IPS-18a (cell line): ENCODE measurements around the gene UTS2B.
"Not testable (repeated sequence)": the region's sequence is repeated elsewhere in the genome, so short reads cannot be mapped to it uniquely, and the experiment has no call there.

Source experiments
- H3K27ac ChIP-seq: one replicate; pipeline ENCODE4 v1.5.1; 2013; ENCODE audit warnings: low read length
- H3K27me3 ChIP-seq: one replicate; pipeline ENCODE4 v1.6.1; 2013; ENCODE audit warnings: mild to moderate bottlenecking, low read length; ENCODE audit not compliant: control insufficient read depth, insufficient read depth
- H3K36me3 ChIP-seq: one replicate; pipeline ENCODE4 v1.6.1; 2013; ENCODE audit warnings: low read depth, low read length; ENCODE audit not compliant: control insufficient read depth
- H3K4me1 ChIP-seq: one replicate; pipeline ENCODE4 v1.6.1; 2013; ENCODE audit warnings: low read depth, low read length; ENCODE audit not compliant: control insufficient read depth
- H3K4me3 ChIP-seq: one replicate; pipeline ENCODE4 v1.5.1; 2013; ENCODE audit warnings: low read length
- H3K9ac ChIP-seq: one replicate; pipeline ENCODE4 v1.6.1; 2013; ENCODE audit warnings: mild to moderate bottlenecking, low read length, moderate library complexity
- H3K9me3 ChIP-seq: one replicate; pipeline ENCODE4 v1.6.1; 2013; ENCODE audit warnings: low read depth, low read length; ENCODE audit not compliant: control insufficient read depth

UTS2B gene

GRCh38 chr3:191254098-191254873 lies 76.0 kb downstream of the UTS2B start:
- Histone ChIP-seq H3K4me1 (peaks cover 61% of the 10 kb centered on the region), H3K9ac (peak overlapping the region; percentile 12), H3K27ac (no peak overlapping the region), H3K36me3 (no peaks in the 10 kb centered on the region), H3K9me3 (no peaks in the 10 kb centered on the region), H3K4me3 (no peak overlapping the region), H3K27me3 (no peaks in the 10 kb centered on the region)

GRCh38 chr3:191253089-191253799 lies 77.1 kb downstream of the UTS2B start:
- Histone ChIP-seq H3K9ac (peak overlapping the region; percentile 12), H3K4me3 (peak overlapping the region; percentile 14), H3K9me3 (no peaks in the 10 kb centered on the region), H3K27me3 (no peaks in the 10 kb centered on the region), H3K4me1 (peaks cover 53% of the 10 kb centered on the region), H3K36me3 (no peaks in the 10 kb centered on the region), H3K27ac (no peak overlapping the region)

- H3K36me3 ChIP-seq: no peaks in the 10 kb centered on the region
- no peaks in the 10 kb centered on the region for H3K9me3 ChIP-seq
- no peaks in the 10 kb centered on the region for H3K27me3 ChIP-seq
- H3K4me1 ChIP-seq: peaks cover 6% of the 10 kb centered on the region
- no peak overlapping the region for H3K27ac ChIP-seq
- H3K9ac ChIP-seq: no peak overlapping the region
- H3K4me3 ChIP-seq: no peak overlapping the region
Measured at GRCh38 chr3:191246630-191247029, 83.7 kb downstream of the UTS2B start.

- not testable (repeated sequence) for H3K4me3 ChIP-seq, H3K27me3 ChIP-seq, H3K27ac ChIP-seq, H3K9ac ChIP-seq, H3K36me3 ChIP-seq, H3K9me3 ChIP-seq, H3K4me1 ChIP-seq
Measured at GRCh38 chr3:191246034-191246433, 84.3 kb downstream of the UTS2B start.

- Histone ChIP-seq H3K4me3 (no peak overlapping the region), H3K27me3 (no peaks in the 10 kb centered on the region)
Measured at GRCh38 chr3:191244242-191244867, 86.0 kb downstream of the UTS2B start.

GRCh38 chr3:191240486-191240885 lies 89.8 kb downstream of the UTS2B start:
- H3K27ac ChIP-seq: no peak overlapping the region
- no peak overlapping the region for H3K4me3 ChIP-seq
- H3K36me3 ChIP-seq: no peaks in the 10 kb centered on the region
- H3K9ac ChIP-seq: no peak overlapping the region
- H3K27me3 ChIP-seq: no peaks in the 10 kb centered on the region
- no peaks in the 10 kb centered on the region for H3K9me3 ChIP-seq
- H3K4me1 ChIP-seq: peaks cover 15% of the 10 kb centered on the region

More at GRCh38 chr3:191244242-191244867, 86.0 kb downstream of the UTS2B start:
- no peaks in the 10 kb centered on the region for H3K9me3 ChIP-seq
- H3K9ac ChIP-seq: no peak overlapping the region
- H3K4me1 ChIP-seq: peaks cover 8% of the 10 kb centered on the region
- no peak overlapping the region for H3K27ac ChIP-seq
- H3K36me3 ChIP-seq: no peaks in the 10 kb centered on the region

- no peak overlapping the region for H3K27ac ChIP-seq
- H3K9me3 ChIP-seq: no peaks in the 10 kb centered on the region
- no peak overlapping the region for H3K4me3 ChIP-seq
- peaks cover 15% of the 10 kb centered on the region for H3K4me1 ChIP-seq
- H3K36me3 ChIP-seq: no peaks in the 10 kb centered on the region
- H3K27me3 ChIP-seq: no peaks in the 10 kb centered on the region
- no peak overlapping the region for H3K9ac ChIP-seq
Measured at GRCh38 chr3:191239407-191240031, 90.8 kb downstream of the UTS2B start.

GRCh38 chr3:191238321-191238817 lies 92.0 kb downstream of the UTS2B start:
- Histone ChIP-seq H3K36me3 (no peaks in the 10 kb centered on the region), H3K27me3 (no peaks in the 10 kb centered on the region), H3K9me3 (no peaks in the 10 kb centered on the region), H3K9ac (no peak overlapping the region), H3K4me1 (peaks cover 15% of the 10 kb centered on the region), H3K27ac (no peak overlapping the region), H3K4me3 (no peak overlapping the region)

GRCh38 chr3:191237047-191237882 lies 93.1 kb downstream of the UTS2B start:
- Histone ChIP-seq H3K4me1 (peaks cover 15% of the 10 kb centered on the region), H3K4me3 (no peak overlapping the region), H3K9me3 (no peaks in the 10 kb centered on the region), H3K27ac (no peak overlapping the region), H3K27me3 (no peaks in the 10 kb centered on the region), H3K9ac (no peak overlapping the region), H3K36me3 (no peaks in the 10 kb centered on the region)

GRCh38 chr3:191236646-191237045 lies 93.7 kb downstream of the UTS2B start:
- Histone ChIP-seq H3K9me3 (no peaks in the 10 kb centered on the region), H3K4me1 (peaks cover 15% of the 10 kb centered on the region), H3K27me3 (no peaks in the 10 kb centered on the region), H3K9ac (no peak overlapping the region), H3K36me3 (no peaks in the 10 kb centered on the region), H3K27ac (no peak overlapping the region), H3K4me3 (no peak overlapping the region)
